SK-N-SH (cell line): Measurements from ENCODE around the gene RTN4RL2. TPM values are rescaled to one million over a fixed set of nuclear protein-coding genes. Genes with fewer than 3 reads are reported as not detected.

ENCODE experiments used
- CTCF ChIA-PET: fragments of 300-600, 350-600 bp; formaldehyde crosslinking; extraction: SDS; loops from one replicate; lab custom pipeline; 2021; lab: Yijun Ruan, JAX
- POLR2A ChIA-PET: fragments of 350-600 bp; sonication (Branson Sonifier 250); formaldehyde crosslinking; extraction: SDS; loops from one replicate; lab custom pipeline; 2020; ENCODE audit warnings: antibody characterized with exemption, inconsistent platforms; lab: Yijun Ruan, JAX
- DNase-seq: peaks from one replicate; pipeline ENCODE4 v3.0.0; 2012
- H2AFZ ChIP-seq: fragments of 200-600 bp; sonication (generic); 2 replicates; pipeline ENCODE4 v1.8.1; 2016; ENCODE audit warnings: antibody characterized with exemption, mild to moderate bottlenecking, low read depth
- H3F3A ChIP-seq: fragments of 200-600 bp; sonication (generic); replicated peaks from 2 replicates; pipeline ENCODE3; 2016; ENCODE audit warnings: antibody characterized with exemption, mild to moderate bottlenecking; ENCODE audit not compliant: insufficient read depth
- H3K27ac ChIP-seq, 2 experiments: fragments of 200-500 bp in 1 of 2; fragments of 200-600 bp in 1 of 2; sonication (Bioruptor generic) in 1 of 2; sonication (generic), shearing (Covaris generic) in 1 of 2; 2 replicates each; pipeline versions ENCODE4 v1.5.1 to v1.6.1; 2014 to 2016; ENCODE audit warnings: low read depth in 2 of 2, inconsistent platforms in 1 of 2, low read length in 1 of 2, mild to moderate bottlenecking in 1 of 2, mixed read lengths in 1 of 2
- H3K27me3 ChIP-seq: fragments of 200-600 bp; sonication (generic), shearing (Covaris generic); 2 replicates; pipeline ENCODE4 v1.6.1; 2016; ENCODE audit warnings: mixed run types; ENCODE audit not compliant: insufficient read depth
- H3K36me3 ChIP-seq, 2 experiments: fragments of 200-500 bp in 1 of 2; fragments of 200-600 bp in 1 of 2; sonication (Bioruptor generic) in 1 of 2; sonication (generic) in 1 of 2; replicated peaks in 1 of 2; 2 replicates each; pipeline versions ENCODE3 to v1.5.1; 2014 to 2016; ENCODE audit warnings: low read length in 1 of 2, mild to moderate bottlenecking in 1 of 2; ENCODE audit not compliant: insufficient read depth in 2 of 2, control insufficient read depth in 1 of 2
- H3K4me1 ChIP-seq, 2 experiments: fragments of 200-500 bp in 1 of 2; fragments of 200-600 bp in 1 of 2; sonication (Bioruptor generic) in 1 of 2; sonication (generic), shearing (Covaris generic) in 1 of 2; 2 replicates each; pipeline versions ENCODE4 v1.5.1 to v1.6.1; 2014 to 2016; ENCODE audit warnings: low read depth in 1 of 2, low read length in 1 of 2, mixed run types in 1 of 2; ENCODE audit not compliant: insufficient read depth in 2 of 2, control insufficient read depth in 1 of 2
- H3K4me2 ChIP-seq: fragments of 200-600 bp; sonication (generic), shearing (Covaris generic); 2 replicates; pipeline ENCODE4 v1.6.1; 2017; ENCODE audit warnings: mixed run types
- H3K4me3 ChIP-seq, 2 experiments: fragments of 200-500 bp in 1 of 2; fragments of 200-600 bp in 1 of 2; sonication (Bioruptor generic) in 1 of 2; sonication (generic), shearing (Covaris generic) in 1 of 2; 2 replicates each; pipeline versions ENCODE4 v1.5.1 to v1.8.1; 2014 to 2016; ENCODE audit warnings: low read depth in 2 of 2, inconsistent platforms in 1 of 2, low read length in 1 of 2, mild to moderate bottlenecking in 1 of 2, mixed read lengths in 1 of 2, moderate library complexity in 1 of 2
- H3K79me2 ChIP-seq: fragments of 200-600 bp; sonication (generic); 2 replicates; pipeline ENCODE4 v1.8.1; 2017; ENCODE audit warnings: mild to moderate bottlenecking; ENCODE audit not compliant: insufficient read depth
- H3K9ac ChIP-seq: fragments of 200-600 bp; sonication (generic); 2 replicates; pipeline ENCODE4 v1.6.1; 2017; ENCODE audit warnings: mixed run types
- H3K9me2 ChIP-seq: fragments of 200-600 bp; sonication (generic); 2 replicates; pipeline ENCODE4 v1.6.1; 2017; ENCODE audit warnings: mixed run types
- H3K9me3 ChIP-seq: fragments of 200-600 bp; sonication (generic); 2 replicates; pipeline ENCODE4 v1.6.1; 2017; ENCODE audit warnings: mixed run types, mild to moderate bottlenecking, moderate library complexity
- H4K20me1 ChIP-seq: fragments of 200-600 bp; sonication (generic); 2 replicates; pipeline ENCODE4 v1.6.1; 2017; ENCODE audit warnings: mild to moderate bottlenecking, mixed run types; ENCODE audit not compliant: insufficient read depth
- CTCF ChIP-seq: fragments of 200-600 bp; sonication (generic); IDR thresholded peaks from 2 replicates; pipeline ENCODE4 v1.6.1; 2017; ENCODE audit warnings: antibody characterized with exemption, mild to moderate bottlenecking, moderate library complexity
- FOXM1 ChIP-seq: IDR thresholded peaks from 2 replicates; pipeline ENCODE4 v1.4.0; 2012; ENCODE audit warnings: low read depth, mild to moderate bottlenecking
- GATA2 ChIP-seq: sonication (generic); formaldehyde crosslinking; IDR thresholded peaks from 2 replicates; pipeline ENCODE4 v1.5.0; 2020; ENCODE audit warnings: mild to moderate bottlenecking, missing genetic modification reagents
- JUND ChIP-seq: IDR thresholded peaks from 2 replicates; pipeline ENCODE4 v1.4.0; 2012
- POLR2AphosphoS5 ChIP-seq: IDR thresholded peaks from 2 replicates; pipeline ENCODE4 v1.6.1; 2012; ENCODE audit warnings: low read depth, low read length
- RCOR1 ChIP-seq: fragments of 150-350 bp; IDR thresholded peaks from 2 replicates; pipeline ENCODE4 v1.6.1; 2017; ENCODE audit warnings: antibody characterized with exemption, low read length
- REST ChIP-seq: IDR thresholded peaks from 2 replicates; pipeline ENCODE4 v1.6.1; 2012; ENCODE audit warnings: mild to moderate bottlenecking, low read depth, low read length, moderate library complexity
- RFX5 ChIP-seq: IDR thresholded peaks from 2 replicates; pipeline ENCODE4 v1.6.1; 2012; ENCODE audit warnings: mild to moderate bottlenecking, improper control_type of control experiment, low read length
- SIN3A ChIP-seq: IDR thresholded peaks from 2 replicates; pipeline ENCODE4 v1.6.1; 2012; ENCODE audit warnings: low read depth, mild to moderate bottlenecking, low read length, moderate library complexity, borderline replicate concordance
- SMC3 ChIP-seq: IDR thresholded peaks from 2 replicates; pipeline ENCODE4 v1.6.1; 2012; ENCODE audit warnings: low read depth, low read length, improper control_type of control experiment
- TEAD4 ChIP-seq: IDR thresholded peaks from 2 replicates; pipeline ENCODE4 v1.4.0; 2012; ENCODE audit warnings: mild to moderate bottlenecking, borderline replicate concordance; ENCODE audit not compliant: insufficient read depth
- USF2 ChIP-seq: fragments of 150-350 bp; IDR thresholded peaks from 2 replicates; pipeline ENCODE4 v1.6.1; 2017; ENCODE audit warnings: antibody characterized with exemption, low read length, low read depth, borderline replicate concordance
- WGBS: methylation state at CpG from one replicate; pipeline ENCODE4 v1.1.6; 2017; ENCODE audit warnings: low lambda C conversion rate; 5-methylcytosine and 5-hydroxymethylcytosine counted together
- polyA plus RNA-seq, 3 experiments: library from polyadenylated mRNA; depleted of rRNA; stranded (reverse); fragments of >200 nt; gene quantifications; 2 replicates each; pipeline ENCODE4 v1.2.3, GENCODE V29; 2012

RTN4RL2 gene
- polyA plus RNA-seq, 1 of the 3 experiments (the other 2 are of a cell fraction): 0.30 TPM

GRCh38 chr11:57500515-57500914, 40.2 kb downstream of the RTN4RL2 start (continued):
- no peak for TF ChIP-seq CTCF

GRCh38 chr11:57500926-57501325, 40.6 kb downstream of the RTN4RL2 start:
- no peaks in the 10 kb centered on the region for H3K79me2 ChIP-seq
- no peak overlapping the region for H3K9ac ChIP-seq
- no peaks in the 10 kb centered on the region for H3F3A ChIP-seq
- H3K27ac ChIP-seq: no peak overlapping the region
- H3K36me3 ChIP-seq: no peaks in the 10 kb centered on the region
- 100% methylated on average over 4 of the region's 15 CpGs for WGBS
- no peak overlapping the region for H2AFZ ChIP-seq
- no peaks in the 10 kb centered on the region for H4K20me1 ChIP-seq
- H3K9me2 ChIP-seq: no peaks in the 10 kb centered on the region
- no peaks in the 10 kb centered on the region for H3K27me3 ChIP-seq
- H3K4me3 ChIP-seq: no peak overlapping the region
- H3K4me2 ChIP-seq: no peak overlapping the region
- H3K4me1 ChIP-seq: peaks cover 11 to 12% of the 10 kb centered on the region in 2 experiments; a peak in 2 of 4 replicates
- POLR2A ChIA-PET: no interaction called here
- no peak for TF ChIP-seq USF2
- DNase-seq: no peak
- CTCF ChIA-PET: interaction anchor here (0.6 to 27.2 kb wide), 10 partner anchors 12 to 144 kb away, joined by 3 to 517 read pairs (median 4); partner anchors contain the start of genes RTN4RL2, SLC43A1 and TIMM10
- no peaks in the 10 kb centered on the region for H3K9me3 ChIP-seq

- no peak overlapping the region for H3K4me2 ChIP-seq
These were observed 41.6 kb downstream of the RTN4RL2 start for GRCh38 chr11:57501953-57502352.

More at GRCh38 chr11:57501953-57502352, 41.6 kb downstream of the RTN4RL2 start:
- no peak overlapping the region for H2AFZ ChIP-seq
- no peaks in the 10 kb centered on the region for H3F3A ChIP-seq
- TF ChIP-seq SIN3A: no peak
- no peak for TF ChIP-seq RCOR1
- TF ChIP-seq FOXM1: no peak
- TF ChIP-seq JUND: no peak
- TF ChIP-seq POLR2AphosphoS5: no peak
- no peak for TF ChIP-seq REST
- no peak for TF ChIP-seq TEAD4
- no peak for TF ChIP-seq RFX5
- TF ChIP-seq GATA2 (CRISPR knock-in tag): no peak
- no peak for TF ChIP-seq SMC3
- TF ChIP-seq, all 33 proteins: peak for 0
- Histone ChIP-seq H3K79me2 (no peaks in the 10 kb centered on the region), H3K36me3 (no peaks in the 10 kb centered on the region), H3K27me3 (no peaks in the 10 kb centered on the region), H3K9me2 (no peaks in the 10 kb centered on the region), H3K4me1 (peaks cover 11 to 12% of the 10 kb centered on the region in 2 experiments; a peak in 2 of 4 replicates), H3K4me3 (no peak overlapping the region), H3K27ac (no peak overlapping the region), H3K9me3 (no peaks in the 10 kb centered on the region), H3K9ac (no peak overlapping the region), H4K20me1 (no peaks in the 10 kb centered on the region)
- POLR2A ChIA-PET: interaction anchor here (0.5 kb wide), 1 partner anchor 44 kb away, joined by 3 read pairs; no protein-coding TSS in a partner anchor
- 88% methylated on average over 3 of the region's 4 CpGs for WGBS
- DNase-seq: no peak
- CTCF ChIA-PET: interaction anchor here (0.8 to 27.2 kb wide), 8 partner anchors 9 to 143 kb away, joined by 3 to 517 read pairs (median 6); partner anchors contain the start of genes SLC43A1 and TIMM10
